Activated CD8-positive, alpha-beta memory T cell treated with anti-CD3 and anti-CD28 coated beads, Interleukin-2, amount 50 U/mL, for 24 hours (primary cell): ENCODE measurements around the gene TACC2.
"Not testable (repeated sequence)": the region's sequence is repeated elsewhere in the genome, so short reads cannot be mapped to it uniquely, and the experiment has no call there.

Experiments used
- DNase-seq: peaks from one replicate; pipeline ENCODE4 v3.0.0-alpha.2; 2020; ENCODE audit errors: extremely low read depth

Gene TACC2

GRCh38 chr10:121988361-121989324 lies at the start of gene TACC2:
TSS of gene TACC2 (plus strand) at chr10:121989163. CDS start at chr10:122021982, 32,819 bp downstream.
- no peak for DNase-seq

- DNase-seq, result no peak
These were observed 47.4 kb upstream of the TACC2 start for GRCh38 chr10:121941532-121941931.

- no peak for DNase-seq
These were observed 46.1 kb upstream of the TACC2 start for GRCh38 chr10:121942749-121943416.

GRCh38 chr10:121947343-121948330 lies 41.3 kb upstream of the TACC2 start:
- no peak for DNase-seq

GRCh38 chr10:121949049-121949448 lies 39.9 kb upstream of the TACC2 start:
- DNase-seq, result no peak

- DNase-seq, result no peak
These were observed 39.5 kb upstream of the TACC2 start for GRCh38 chr10:121949451-121949850.

GRCh38 chr10:121952226-121952625 lies 36.7 kb upstream of the TACC2 start:
- no peak for DNase-seq

GRCh38 chr10:121956111-121957061 lies 32.6 kb upstream of the TACC2 start:
- no peak for DNase-seq

- no peak for DNase-seq
These were observed 29.3 kb upstream of the TACC2 start for GRCh38 chr10:121959671-121960070.

- DNase-seq, result no peak
These were observed 27.5 kb upstream of the TACC2 start for GRCh38 chr10:121961456-121961855.

GRCh38 chr10:121965996-121966395 lies 23.0 kb upstream of the TACC2 start:
- no peak for DNase-seq

GRCh38 chr10:121969086-121969485 lies 19.9 kb upstream of the TACC2 start:
- DNase-seq, result not testable (repeated sequence)

GRCh38 chr10:121974019-121974534 lies 14.9 kb upstream of the TACC2 start:
- DNase-seq, result no peak

GRCh38 chr10:121974535-121975294 lies 14.2 kb upstream of the TACC2 start, which contains the start of gene NSMCE4A:
TSS of gene NSMCE4A (minus strand) at chr10:121975217. CDS start at chr10:121975165, 52 bp downstream.
- peak; percentile 31 for DNase-seq

- DNase-seq, result no peak
These were observed 13.5 kb upstream of the TACC2 start for GRCh38 chr10:121975295-121976086.

GRCh38 chr10:121976607-121977006 lies 12.4 kb upstream of the TACC2 start:
- no peak for DNase-seq

- DNase-seq, result no peak
These were observed 10.5 kb upstream of the TACC2 start for GRCh38 chr10:121978511-121978910.

- no peak for DNase-seq
These were observed 7.6 kb upstream of the TACC2 start for GRCh38 chr10:121981346-121981745.

GRCh38 chr10:121983852-121984251 lies 5.1 kb upstream of the TACC2 start:
- DNase-seq, result no peak
